ENCODE results near the gene PAQR3.
"Not testable (repeated sequence)": the region's sequence is repeated elsewhere in the genome, so short reads cannot be mapped to it uniquely, and the experiment has no call there.

The PAQR3 gene

DNA sequence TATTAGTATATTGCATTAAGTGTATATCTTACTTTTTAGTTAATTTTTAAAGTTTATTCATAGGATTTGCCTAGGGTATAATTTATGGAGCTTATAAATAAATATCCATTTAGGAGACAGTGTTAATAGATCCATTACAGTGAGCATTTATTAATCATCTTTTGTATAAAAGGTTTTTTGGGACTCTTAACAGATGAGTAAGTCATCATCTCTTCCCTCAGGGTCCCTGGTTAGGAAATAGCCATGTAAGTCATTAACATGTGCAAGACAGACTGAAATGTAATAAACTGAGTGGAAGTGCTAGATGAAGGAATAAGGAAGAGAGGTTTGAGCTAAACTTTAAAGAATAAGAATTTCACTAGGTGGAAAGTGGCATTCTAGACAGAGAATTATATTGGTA lies 69.2 kb downstream of the PAQR3 start:
- POLR2A ChIA-PET: no interaction called here

DNA sequence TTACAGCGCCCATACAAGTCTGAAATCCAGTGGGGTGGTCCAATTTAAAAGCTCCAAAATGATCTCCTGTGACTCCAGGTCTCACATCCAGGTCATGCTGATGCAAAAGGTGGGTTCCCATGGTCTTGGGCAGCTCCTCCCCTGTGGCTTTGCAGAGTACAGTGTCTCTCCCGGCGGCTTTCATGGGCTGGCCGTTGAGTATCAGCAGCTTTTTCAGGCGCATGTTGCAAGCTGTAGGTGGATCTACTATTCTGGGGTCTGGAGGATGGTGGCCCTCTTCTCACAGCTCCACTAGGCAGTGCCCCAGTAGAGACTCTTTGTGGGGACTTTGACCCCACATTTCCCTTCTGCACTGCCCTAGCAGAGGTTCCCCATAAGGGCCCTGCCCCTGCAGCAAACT lies 70.5 kb downstream of the PAQR3 start:
- CTCF ChIA-PET: interaction anchor here (1.4 to 1.8 kb wide), 2 partner anchors 9 to 256 kb away, joined by 4 read pairs; no protein-coding TSS in a partner anchor
- POLR2A ChIA-PET; DNase-seq (ENCODE audit: extremely low spot score): not testable (repeated sequence)

More for the DNA sequence above, 69.2 kb downstream of the PAQR3 start:
- DNase-seq (ENCODE audit: extremely low spot score): no peak
- TF ChIP-seq, protein P1, sequence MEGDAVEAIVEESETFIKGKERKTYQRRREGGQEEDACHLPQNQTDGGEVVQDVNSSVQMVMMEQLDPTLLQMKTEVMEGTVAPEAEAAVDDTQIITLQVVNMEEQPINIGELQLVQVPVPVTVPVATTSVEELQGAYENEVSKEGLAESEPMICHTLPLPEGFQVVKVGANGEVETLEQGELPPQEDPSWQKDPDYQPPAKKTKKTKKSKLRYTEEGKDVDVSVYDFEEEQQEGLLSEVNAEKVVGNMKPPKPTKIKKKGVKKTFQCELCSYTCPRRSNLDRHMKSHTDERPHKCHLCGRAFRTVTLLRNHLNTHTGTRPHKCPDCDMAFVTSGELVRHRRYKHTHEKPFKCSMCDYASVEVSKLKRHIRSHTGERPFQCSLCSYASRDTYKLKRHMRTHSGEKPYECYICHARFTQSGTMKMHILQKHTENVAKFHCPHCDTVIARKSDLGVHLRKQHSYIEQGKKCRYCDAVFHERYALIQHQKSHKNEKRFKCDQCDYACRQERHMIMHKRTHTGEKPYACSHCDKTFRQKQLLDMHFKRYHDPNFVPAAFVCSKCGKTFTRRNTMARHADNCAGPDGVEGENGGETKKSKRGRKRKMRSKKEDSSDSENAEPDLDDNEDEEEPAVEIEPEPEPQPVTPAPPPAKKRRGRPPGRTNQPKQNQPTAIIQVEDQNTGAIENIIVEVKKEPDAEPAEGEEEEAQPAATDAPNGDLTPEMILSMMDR (IDR thresholded peaks at IDR 0.05; ENCODE audit: control extremely low read depth, extremely low read depth, low read depth, missing control alignments): no peak
- CTCF ChIA-PET: interaction anchor here (0.7 to 1.5 kb wide), 3 partner anchors 8 to 226 kb away, joined by 3 to 4 read pairs (median 3); no protein-coding TSS in a partner anchor

DNA sequence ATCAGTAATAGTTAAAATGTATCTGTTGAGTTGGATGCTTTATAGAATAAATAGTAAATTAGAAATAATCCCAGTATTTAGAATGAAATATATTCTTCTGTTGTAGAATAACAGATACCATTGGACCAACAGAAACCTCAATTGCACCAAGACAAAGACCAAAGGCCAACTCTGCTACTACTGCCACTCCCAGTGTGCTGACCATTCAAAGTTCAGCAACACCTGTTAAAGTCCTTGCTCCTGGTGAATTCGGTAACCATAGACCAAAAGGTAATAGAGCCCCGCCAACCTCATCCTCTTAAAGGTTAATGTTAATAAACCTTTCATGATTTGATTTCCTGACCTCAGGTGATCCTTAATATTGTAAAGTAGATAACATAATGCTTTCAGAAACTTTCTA lies 73.8 kb downstream of the PAQR3 start:
- ChIA-PET POLR2A (no interaction called here), CTCF (no interaction called here)
- TF ChIP-seq, protein P1 (IDR thresholded peaks at IDR 0.05; ENCODE audit: control extremely low read depth, extremely low read depth, low read depth, missing control alignments): no peak
- DNase-seq (ENCODE audit: extremely low spot score): no peak

DNA sequence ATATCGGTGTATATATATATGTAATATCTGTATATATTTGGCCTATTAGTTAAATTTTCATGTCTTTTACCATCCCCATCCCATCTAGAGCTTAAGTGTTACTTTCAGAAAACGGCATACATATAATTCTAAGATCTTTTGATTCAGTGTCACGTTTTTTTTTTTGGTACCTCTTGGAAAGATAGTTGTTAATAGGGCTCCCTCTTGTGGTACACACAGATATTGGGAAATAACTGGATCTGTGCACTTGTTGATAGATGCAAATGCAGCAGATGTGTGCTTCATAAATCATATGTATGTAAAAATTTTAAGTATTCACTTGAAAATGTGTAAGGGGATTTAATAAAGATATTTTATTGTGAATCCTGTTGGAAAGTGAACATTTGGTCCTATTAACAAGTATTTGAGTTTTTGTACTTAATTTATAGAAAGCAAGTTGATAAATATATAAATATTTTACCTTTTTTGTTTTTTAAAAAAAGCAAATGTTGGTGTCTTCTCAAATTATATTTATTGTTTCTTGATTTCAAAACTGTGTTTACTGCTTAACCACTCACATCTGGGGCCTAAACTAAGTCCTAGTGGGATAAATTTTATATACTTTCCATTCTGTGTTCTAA lies 74.7 kb downstream of the PAQR3 start:
- POLR2A ChIA-PET: no interaction called here

DNA sequence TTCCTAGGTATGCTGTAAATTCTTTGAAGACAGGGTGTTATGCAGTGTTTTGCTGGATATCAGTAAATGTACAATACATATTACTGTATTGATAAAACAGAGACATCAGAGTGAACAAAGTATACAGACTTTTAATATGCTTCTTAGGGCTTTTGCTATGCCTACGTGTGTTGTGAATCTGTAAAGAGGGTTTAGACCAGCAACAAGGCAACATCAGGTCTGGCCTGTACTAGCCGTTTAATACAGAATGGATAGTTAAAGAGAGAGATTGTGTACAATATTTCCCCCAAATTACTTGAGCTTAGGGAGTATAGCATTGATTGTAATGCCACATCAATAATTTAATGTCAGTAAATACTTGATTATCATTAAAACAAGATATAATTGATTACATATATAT lies 75.2 kb downstream of the PAQR3 start:
- CTCF ChIA-PET: interaction anchor here (0.7 to 2.6 kb wide), 18 partner anchors 9 to 263 kb away, joined by 3 to 25 read pairs (median 4); no protein-coding TSS in a partner anchor
- POLR2A ChIA-PET: no interaction called here
- TF ChIP-seq, protein P1 (IDR thresholded peaks at IDR 0.05; ENCODE audit: control extremely low read depth, extremely low read depth, low read depth, missing control alignments): no peak
- DNase-seq (ENCODE audit: extremely low spot score): no peak

More for the DNA sequence above, 74.7 kb downstream of the PAQR3 start:
- CTCF ChIA-PET: interaction anchor here (0.7 to 2.6 kb wide), 13 partner anchors 9 to 264 kb away, joined by 3 to 25 read pairs (median 5); no protein-coding TSS in a partner anchor
- TF ChIP-seq, protein P1 (IDR thresholded peaks at IDR 0.05; ENCODE audit: control extremely low read depth, extremely low read depth, low read depth, missing control alignments): peak; percentile 66
- peak; percentile 32 for DNase-seq (ENCODE audit: extremely low spot score)

DNA sequence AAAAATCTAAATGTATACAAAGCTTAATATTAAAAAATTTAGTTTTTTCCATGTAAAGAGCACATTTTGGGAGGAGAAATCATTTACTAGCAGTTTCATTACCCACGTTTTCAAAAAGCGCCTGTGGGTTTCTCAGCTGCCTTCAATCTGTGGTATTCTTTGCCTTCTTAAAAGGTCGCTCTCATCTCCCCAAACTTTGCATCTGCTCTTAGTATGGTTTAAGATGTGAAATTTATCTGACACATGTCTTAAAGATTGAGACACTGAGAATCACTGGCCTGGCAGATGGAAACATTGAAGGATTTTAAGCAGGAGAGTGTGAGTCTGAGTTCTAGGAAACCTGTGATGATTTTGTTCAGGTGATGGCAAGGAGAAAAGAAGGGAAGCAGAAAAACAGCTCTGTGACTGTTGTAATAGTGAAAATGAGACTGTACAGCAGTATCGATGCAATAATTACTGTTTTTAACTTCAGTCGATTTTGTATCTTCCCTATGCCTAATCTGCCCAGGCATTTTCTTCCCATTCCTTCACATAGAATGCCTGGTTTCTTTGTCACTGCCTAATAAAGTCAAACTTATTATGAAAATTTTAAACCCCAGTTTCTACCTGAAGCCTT lies 75.9 kb downstream of the PAQR3 start:
- ChIA-PET CTCF (interaction anchor here (0.8 to 2.6 kb wide), 19 partner anchors 10 to 869 kb away, joined by 3 to 25 read pairs (median 4); no protein-coding TSS in a partner anchor), POLR2A (no interaction called here)
- TF ChIP-seq, protein P1 (IDR thresholded peaks at IDR 0.05; ENCODE audit: control extremely low read depth, extremely low read depth, low read depth, missing control alignments): no peak
- DNase-seq (ENCODE audit: extremely low spot score): no peak

DNA sequence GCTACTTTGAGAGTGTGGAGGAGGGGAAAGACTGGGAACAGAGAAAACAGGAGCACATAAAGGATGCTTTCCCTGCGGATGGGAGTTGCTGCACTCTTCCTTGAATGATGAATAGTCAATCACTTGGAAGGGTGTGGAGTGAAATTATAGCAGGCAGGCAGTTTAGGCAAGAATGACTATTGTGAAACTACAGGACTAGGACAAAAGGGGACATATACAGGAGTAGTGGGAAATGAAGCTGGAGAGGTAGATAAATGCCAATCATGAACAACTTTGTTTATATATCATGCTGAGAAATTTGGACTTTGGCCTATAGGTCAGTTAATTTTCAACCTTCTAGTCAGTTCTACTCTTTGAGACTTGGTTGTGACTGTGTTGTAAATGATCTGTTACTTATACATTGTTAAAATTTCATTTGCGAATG lies 76.9 kb downstream of the PAQR3 start:
- DNase-seq (ENCODE audit: extremely low spot score): no peak
- ChIA-PET CTCF (interaction anchor here (0.7 to 2.6 kb wide), 6 partner anchors 8 to 868 kb away, joined by 3 to 25 read pairs (median 8); no protein-coding TSS in a partner anchor), POLR2A (no interaction called here)
- TF ChIP-seq, protein P1 (IDR thresholded peaks at IDR 0.05; ENCODE audit: control extremely low read depth, extremely low read depth, low read depth, missing control alignments): no peak

All from GM10248 (cell line).